WTC11 (cell line): ENCODE data around the gene FURIN. TPM values are rescaled to one million over a fixed set of nuclear protein-coding genes. Genes with fewer than 3 reads are reported as not detected.

ENCODE experiments used
- ATAC-seq: fragments of 200-7000 bp; cut with Tn5 transposase; 2 replicates; pipeline ENCODE4 v1.10.0; 2021; ENCODE audit warnings: mild to moderate bottlenecking, moderate library complexity
- CTCF ChIA-PET: fragments of 300-600 bp; sonication (Branson Sonifier 250); formaldehyde crosslinking; loops from one replicate; lab custom pipeline; 2021; ENCODE audit warnings: antibody characterized with exemption; lab: Charles Lee
- POLR2A ChIA-PET: fragments of 350-600 bp; sonication (Branson Sonifier 250); formaldehyde crosslinking; loops from one replicate; lab custom pipeline; 2021; ENCODE audit warnings: antibody characterized with exemption; lab: Charles Lee
- DNase-seq: peaks from one replicate; pipeline ENCODE4 v3.0.0; 2021; ENCODE audit warnings: low spot score
- H3K27ac Mint-ChIP-seq: 2 replicates; pipeline ENCODE4 v1.8.0; 2021; ENCODE audit warnings: mixed read lengths
- H3K27me3 Mint-ChIP-seq: 2 replicates; pipeline ENCODE4 v1.8.0; 2021; ENCODE audit warnings: low read depth, mild to moderate bottlenecking, moderate library complexity, mixed read lengths
- H3K36me3 Mint-ChIP-seq: 2 replicates; pipeline ENCODE4 v1.8.0; 2021; ENCODE audit warnings: mixed read lengths
- H3K4me1 Mint-ChIP-seq: 2 replicates; pipeline ENCODE4 v1.8.0; 2022; ENCODE audit warnings: mixed read lengths
- H3K4me3 Mint-ChIP-seq: 2 replicates; pipeline ENCODE4 v1.8.0; 2021; ENCODE audit warnings: mild to moderate bottlenecking, moderate library complexity, mixed read lengths
- H3K9me3 Mint-ChIP-seq: 2 replicates; pipeline ENCODE4 v1.8.0; 2021; ENCODE audit warnings: mixed read lengths
- CBFB ChIP-seq: sonication (generic); formaldehyde crosslinking; IDR thresholded peaks from 2 replicates; pipeline ENCODE4 v1.8.1; 2022; ENCODE audit warnings: mild to moderate bottlenecking, low read depth, missing genetic modification reagents
- CREB1 ChIP-seq: sonication (generic); formaldehyde crosslinking; IDR thresholded peaks from 2 replicates; pipeline ENCODE4 v1.8.0; 2023; ENCODE audit warnings: mild to moderate bottlenecking, missing genetic modification reagents
- GTF2I ChIP-seq: fragments of 250-450 bp; sonication (Bioruptor Pico); conservative IDR thresholded peaks from 2 replicates; pipeline ENCODE4 v1.4.0; 2021; ENCODE audit warnings: mild to moderate bottlenecking
- MYBL2 ChIP-seq: sonication (generic); formaldehyde crosslinking; IDR thresholded peaks from 2 replicates; pipeline ENCODE4 v1.8.1; 2023; ENCODE audit warnings: mild to moderate bottlenecking, moderate library complexity, missing genetic modification reagents
- NFATC4 ChIP-seq: fragments of 250-450 bp; sonication (Bioruptor Pico); IDR thresholded peaks from 2 replicates; pipeline ENCODE4 v1.9.0; 2021; ENCODE audit warnings: mild to moderate bottlenecking
- NFE2L1 ChIP-seq: sonication (generic); formaldehyde crosslinking; IDR thresholded peaks from 2 replicates; pipeline ENCODE4 v1.8.1; 2023; ENCODE audit warnings: missing genetic modification reagents
- SMAD3 ChIP-seq: sonication (generic); formaldehyde crosslinking; IDR thresholded peaks from 2 replicates; pipeline ENCODE4 v1.8.0; 2022; ENCODE audit warnings: missing genetic modification reagents, mild to moderate bottlenecking, borderline replicate concordance
- TP53 ChIP-seq: sonication (generic); formaldehyde crosslinking; IDR thresholded peaks from 2 replicates; pipeline ENCODE4 v1.8.1; 2023; ENCODE audit warnings: mild to moderate bottlenecking, missing genetic modification reagents
- ZNF219 ChIP-seq: sonication (generic); formaldehyde crosslinking; IDR thresholded peaks from 2 replicates; pipeline ENCODE4 v1.8.0; 2023; ENCODE audit warnings: missing genetic modification reagents, mild to moderate bottlenecking, borderline replicate concordance
- ZNF317 ChIP-seq: sonication (generic); formaldehyde crosslinking; IDR thresholded peaks from 2 replicates; pipeline ENCODE4 v1.8.1; 2023; ENCODE audit warnings: low read depth, mild to moderate bottlenecking, moderate library complexity, missing genetic modification reagents, borderline replicate concordance
- ZNF416 ChIP-seq: fragments of 250-450 bp; sonication (Bioruptor Pico); IDR thresholded peaks from 2 replicates; pipeline ENCODE4 v1.9.0; 2021; ENCODE audit warnings: mild to moderate bottlenecking, inconsistent platforms
- ZNF423 ChIP-seq: fragments of 250-450 bp; sonication (Bioruptor Pico); IDR thresholded peaks from 2 replicates; pipeline ENCODE4 v2.1.2; 2022; ENCODE audit warnings: mild to moderate bottlenecking, moderate library complexity
- total RNA-seq: library from RNA; stranded (reverse); gene quantifications from 3 replicates; pipeline ENCODE4 v1.2.3, GENCODE V29; 2021
- TF ChIP-seq, protein P1 (sequence below): sonication (generic); formaldehyde crosslinking; IDR thresholded peaks from 2 replicates; pipeline ENCODE4 v1.8.1; 2022; ENCODE audit warnings: missing genetic modification reagents, borderline replicate concordance
- TF ChIP-seq, protein P2 (sequence below): sonication (generic); formaldehyde crosslinking; IDR thresholded peaks from 2 replicates; pipeline ENCODE4 v1.8.0; 2023; ENCODE audit warnings: missing genetic modification reagents
- TF ChIP-seq, protein P3 (sequence below): sonication (generic); formaldehyde crosslinking; IDR thresholded peaks from 2 replicates; pipeline ENCODE4 v1.8.0; 2023; ENCODE audit warnings: mild to moderate bottlenecking, missing genetic modification reagents
- TF ChIP-seq, protein P4 (sequence below): sonication (generic); formaldehyde crosslinking; IDR thresholded peaks from 2 replicates; pipeline ENCODE4 v1.8.1; 2022; ENCODE audit warnings: low read depth, missing genetic modification reagents, borderline replicate concordance
- TF ChIP-seq, protein P5 (sequence below): fragments of 250-450 bp; sonication (Bioruptor Pico); IDR thresholded peaks from 2 replicates; pipeline ENCODE4 v1.9.0; 2021; ENCODE audit warnings: mild to moderate bottlenecking, borderline replicate concordance

The FURIN gene
- total RNA-seq, 1 experiment from 2014 or later: 46.3 TPM

DNA sequence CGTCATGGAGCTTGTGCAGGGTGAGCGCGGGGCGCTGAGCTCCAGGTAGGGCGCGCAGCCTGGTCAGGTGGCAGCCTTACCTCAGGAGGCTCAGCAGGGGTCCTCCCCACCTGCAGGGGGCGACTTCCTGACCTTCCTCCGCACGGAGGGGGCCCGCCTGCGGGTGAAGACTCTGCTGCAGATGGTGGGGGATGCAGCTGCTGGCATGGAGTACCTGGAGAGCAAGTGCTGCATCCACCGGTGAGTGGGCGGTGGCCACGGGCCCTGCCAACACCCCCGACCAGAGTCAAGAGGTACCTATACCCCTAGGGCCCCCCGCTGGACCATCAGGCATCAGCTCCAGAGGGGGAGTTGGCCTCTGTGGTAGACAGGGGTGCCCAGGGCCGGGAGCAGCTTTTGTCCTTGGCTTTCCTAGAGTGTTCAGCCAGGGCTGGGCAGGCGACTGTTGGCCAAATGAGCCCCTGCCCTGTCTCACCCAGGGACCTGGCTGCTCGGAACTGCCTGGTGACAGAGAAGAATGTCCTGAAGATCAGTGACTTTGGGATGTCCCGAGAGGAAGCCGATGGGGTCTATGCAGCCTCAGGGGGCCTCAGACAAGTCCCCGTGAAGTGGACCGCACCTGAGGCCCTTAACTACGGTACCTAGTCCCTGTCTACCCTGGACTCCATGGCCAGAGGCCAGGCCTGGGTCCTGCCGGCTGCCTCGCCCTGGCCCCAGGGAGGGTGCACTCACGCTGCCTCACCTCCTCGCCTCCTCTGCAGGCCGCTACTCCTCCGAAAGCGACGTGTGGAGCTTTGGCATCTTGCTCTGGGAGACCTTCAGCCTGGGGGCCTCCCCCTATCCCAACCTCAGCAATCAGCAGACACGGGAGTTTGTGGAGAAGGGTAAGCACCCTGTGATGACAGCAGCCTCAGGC is 25.0 kb downstream of the FURIN start:
- ChIA-PET CTCF (interaction anchor here (1.0 to 5.5 kb wide), 4 partner anchors 9 to 251 kb away, joined by 3 to 63 read pairs (median 5); partner anchors contain the start of genes HDDC3 and UNC45A), POLR2A (no interaction called here)
- Mint-ChIP-seq H3K27me3 (no peaks in the 10 kb centered on the region), H3K36me3 (no peaks in the 10 kb centered on the region), H3K4me1 (no peaks in the 10 kb centered on the region), H3K27ac (no peak overlapping the region), H3K4me3 (no peak overlapping the region), H3K9me3 (no peaks in the 10 kb centered on the region)
- ATAC-seq: no peak
- TF ChIP-seq ZNF423 (CRISPR knock-in tag): peak; percentile 63
- TF ChIP-seq, protein P1, sequence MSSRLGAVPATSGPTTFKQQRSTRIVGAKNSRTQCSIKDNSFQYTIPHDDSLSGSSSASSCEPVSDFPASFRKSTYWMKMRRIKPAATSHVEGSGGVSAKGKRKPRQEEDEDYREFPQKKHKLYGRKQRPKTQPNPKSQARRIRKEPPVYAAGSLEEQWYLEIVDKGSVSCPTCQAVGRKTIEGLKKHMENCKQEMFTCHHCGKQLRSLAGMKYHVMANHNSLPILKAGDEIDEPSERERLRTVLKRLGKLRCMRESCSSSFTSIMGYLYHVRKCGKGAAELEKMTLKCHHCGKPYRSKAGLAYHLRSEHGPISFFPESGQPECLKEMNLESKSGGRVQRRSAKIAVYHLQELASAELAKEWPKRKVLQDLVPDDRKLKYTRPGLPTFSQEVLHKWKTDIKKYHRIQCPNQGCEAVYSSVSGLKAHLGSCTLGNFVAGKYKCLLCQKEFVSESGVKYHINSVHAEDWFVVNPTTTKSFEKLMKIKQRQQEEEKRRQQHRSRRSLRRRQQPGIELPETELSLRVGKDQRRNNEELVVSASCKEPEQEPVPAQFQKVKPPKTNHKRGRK (CRISPR knock-in tag): no peak
- no peak for DNase-seq

DNA sequence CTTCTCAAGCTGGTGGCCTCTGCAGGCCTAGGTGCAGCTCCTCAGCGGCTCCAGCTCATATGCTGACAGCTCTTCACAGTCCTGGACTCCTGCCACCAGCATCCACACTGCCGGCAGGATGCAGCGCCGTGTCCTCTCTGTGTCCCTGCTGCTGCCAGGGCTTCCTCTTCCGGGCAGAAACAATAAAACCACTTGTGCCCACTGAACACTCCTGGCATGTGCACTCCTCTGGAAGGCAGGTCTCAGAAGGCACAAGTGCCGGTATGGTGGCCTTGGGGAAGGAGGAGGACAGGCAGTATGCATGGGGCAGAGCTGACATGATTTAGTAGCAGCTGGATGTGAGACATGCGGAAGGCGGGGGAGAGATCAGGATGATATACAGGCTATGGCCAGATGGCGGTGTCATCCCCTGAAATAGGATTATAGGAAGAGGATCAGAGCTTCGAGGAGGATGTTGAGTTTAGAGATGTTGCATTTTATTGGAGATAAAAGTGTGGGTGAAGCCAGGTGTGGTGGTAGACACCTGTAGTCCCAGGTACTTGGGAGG is 27.3 kb downstream of the FURIN start:
- POLR2A ChIA-PET: interaction anchor here (1.1 kb wide), 1 partner anchor 36 kb away, joined by 3 read pairs; no protein-coding TSS in a partner anchor
- ATAC-seq: peak; percentile 69

More for the DNA sequence above, 27.3 kb downstream of the FURIN start:
- Mint-ChIP-seq H3K27me3 (0 out of 2 replicates have a peak, but pooled peaks cover 3% of the 10 kb centered on the region), H3K9me3 (no peaks in the 10 kb centered on the region), H3K27ac (no peak overlapping the region), H3K4me3 (no peak overlapping the region), H3K4me1 (no peaks in the 10 kb centered on the region), H3K36me3 (no peaks in the 10 kb centered on the region)
- no peak for TF ChIP-seq CREB1
- TF ChIP-seq TP53: no peak
- TF ChIP-seq, protein P2, sequence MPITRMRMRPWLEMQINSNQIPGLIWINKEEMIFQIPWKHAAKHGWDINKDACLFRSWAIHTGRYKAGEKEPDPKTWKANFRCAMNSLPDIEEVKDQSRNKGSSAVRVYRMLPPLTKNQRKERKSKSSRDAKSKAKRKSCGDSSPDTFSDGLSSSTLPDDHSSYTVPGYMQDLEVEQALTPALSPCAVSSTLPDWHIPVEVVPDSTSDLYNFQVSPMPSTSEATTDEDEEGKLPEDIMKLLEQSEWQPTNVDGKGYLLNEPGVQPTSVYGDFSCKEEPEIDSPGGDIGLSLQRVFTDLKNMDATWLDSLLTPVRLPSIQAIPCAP (CRISPR knock-in tag): no peak
- no peak for TF ChIP-seq MYBL2 (CRISPR knock-in tag)
- TF ChIP-seq NFE2L1 (CRISPR knock-in tag): no peak
- TF ChIP-seq, protein P3, sequence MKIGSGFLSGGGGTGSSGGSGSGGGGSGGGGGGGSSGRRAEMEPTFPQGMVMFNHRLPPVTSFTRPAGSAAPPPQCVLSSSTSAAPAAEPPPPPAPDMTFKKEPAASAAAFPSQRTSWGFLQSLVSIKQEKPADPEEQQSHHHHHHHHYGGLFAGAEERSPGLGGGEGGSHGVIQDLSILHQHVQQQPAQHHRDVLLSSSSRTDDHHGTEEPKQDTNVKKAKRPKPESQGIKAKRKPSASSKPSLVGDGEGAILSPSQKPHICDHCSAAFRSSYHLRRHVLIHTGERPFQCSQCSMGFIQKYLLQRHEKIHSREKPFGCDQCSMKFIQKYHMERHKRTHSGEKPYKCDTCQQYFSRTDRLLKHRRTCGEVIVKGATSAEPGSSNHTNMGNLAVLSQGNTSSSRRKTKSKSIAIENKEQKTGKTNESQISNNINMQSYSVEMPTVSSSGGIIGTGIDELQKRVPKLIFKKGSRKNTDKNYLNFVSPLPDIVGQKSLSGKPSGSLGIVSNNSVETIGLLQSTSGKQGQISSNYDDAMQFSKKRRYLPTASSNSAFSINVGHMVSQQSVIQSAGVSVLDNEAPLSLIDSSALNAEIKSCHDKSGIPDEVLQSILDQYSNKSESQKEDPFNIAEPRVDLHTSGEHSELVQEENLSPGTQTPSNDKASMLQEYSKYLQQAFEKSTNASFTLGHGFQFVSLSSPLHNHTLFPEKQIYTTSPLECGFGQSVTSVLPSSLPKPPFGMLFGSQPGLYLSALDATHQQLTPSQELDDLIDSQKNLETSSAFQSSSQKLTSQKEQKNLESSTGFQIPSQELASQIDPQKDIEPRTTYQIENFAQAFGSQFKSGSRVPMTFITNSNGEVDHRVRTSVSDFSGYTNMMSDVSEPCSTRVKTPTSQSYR (CRISPR knock-in tag): no peak
- no peak for TF ChIP-seq NFATC4
- TF ChIP-seq GTF2I: no peak
- TF ChIP-seq, protein P4, sequence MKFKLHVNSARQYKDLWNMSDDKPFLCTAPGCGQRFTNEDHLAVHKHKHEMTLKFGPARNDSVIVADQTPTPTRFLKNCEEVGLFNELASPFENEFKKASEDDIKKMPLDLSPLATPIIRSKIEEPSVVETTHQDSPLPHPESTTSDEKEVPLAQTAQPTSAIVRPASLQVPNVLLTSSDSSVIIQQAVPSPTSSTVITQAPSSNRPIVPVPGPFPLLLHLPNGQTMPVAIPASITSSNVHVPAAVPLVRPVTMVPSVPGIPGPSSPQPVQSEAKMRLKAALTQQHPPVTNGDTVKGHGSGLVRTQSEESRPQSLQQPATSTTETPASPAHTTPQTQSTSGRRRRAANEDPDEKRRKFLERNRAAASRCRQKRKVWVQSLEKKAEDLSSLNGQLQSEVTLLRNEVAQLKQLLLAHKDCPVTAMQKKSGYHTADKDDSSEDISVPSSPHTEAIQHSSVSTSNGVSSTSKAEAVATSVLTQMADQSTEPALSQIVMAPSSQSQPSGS (CRISPR knock-in tag): no peak
- TF ChIP-seq, protein P1 (CRISPR knock-in tag): no peak
- no peak for TF ChIP-seq ZNF317 (CRISPR knock-in tag)
- TF ChIP-seq, protein P5, sequence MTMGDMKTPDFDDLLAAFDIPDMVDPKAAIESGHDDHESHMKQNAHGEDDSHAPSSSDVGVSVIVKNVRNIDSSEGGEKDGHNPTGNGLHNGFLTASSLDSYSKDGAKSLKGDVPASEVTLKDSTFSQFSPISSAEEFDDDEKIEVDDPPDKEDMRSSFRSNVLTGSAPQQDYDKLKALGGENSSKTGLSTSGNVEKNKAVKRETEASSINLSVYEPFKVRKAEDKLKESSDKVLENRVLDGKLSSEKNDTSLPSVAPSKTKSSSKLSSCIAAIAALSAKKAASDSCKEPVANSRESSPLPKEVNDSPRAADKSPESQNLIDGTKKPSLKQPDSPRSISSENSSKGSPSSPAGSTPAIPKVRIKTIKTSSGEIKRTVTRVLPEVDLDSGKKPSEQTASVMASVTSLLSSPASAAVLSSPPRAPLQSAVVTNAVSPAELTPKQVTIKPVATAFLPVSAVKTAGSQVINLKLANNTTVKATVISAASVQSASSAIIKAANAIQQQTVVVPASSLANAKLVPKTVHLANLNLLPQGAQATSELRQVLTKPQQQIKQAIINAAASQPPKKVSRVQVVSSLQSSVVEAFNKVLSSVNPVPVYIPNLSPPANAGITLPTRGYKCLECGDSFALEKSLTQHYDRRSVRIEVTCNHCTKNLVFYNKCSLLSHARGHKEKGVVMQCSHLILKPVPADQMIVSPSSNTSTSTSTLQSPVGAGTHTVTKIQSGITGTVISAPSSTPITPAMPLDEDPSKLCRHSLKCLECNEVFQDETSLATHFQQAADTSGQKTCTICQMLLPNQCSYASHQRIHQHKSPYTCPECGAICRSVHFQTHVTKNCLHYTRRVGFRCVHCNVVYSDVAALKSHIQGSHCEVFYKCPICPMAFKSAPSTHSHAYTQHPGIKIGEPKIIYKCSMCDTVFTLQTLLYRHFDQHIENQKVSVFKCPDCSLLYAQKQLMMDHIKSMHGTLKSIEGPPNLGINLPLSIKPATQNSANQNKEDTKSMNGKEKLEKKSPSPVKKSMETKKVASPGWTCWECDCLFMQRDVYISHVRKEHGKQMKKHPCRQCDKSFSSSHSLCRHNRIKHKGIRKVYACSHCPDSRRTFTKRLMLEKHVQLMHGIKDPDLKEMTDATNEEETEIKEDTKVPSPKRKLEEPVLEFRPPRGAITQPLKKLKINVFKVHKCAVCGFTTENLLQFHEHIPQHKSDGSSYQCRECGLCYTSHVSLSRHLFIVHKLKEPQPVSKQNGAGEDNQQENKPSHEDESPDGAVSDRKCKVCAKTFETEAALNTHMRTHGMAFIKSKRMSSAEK (CRISPR knock-in tag): no peak
- no peak for TF ChIP-seq SMAD3 (CRISPR knock-in tag)
- TF ChIP-seq ZNF219 (CRISPR knock-in tag): no peak
- no peak for TF ChIP-seq CBFB
- TF ChIP-seq ZNF416 (CRISPR knock-in tag): no peak
- CTCF ChIA-PET: interaction anchor here (0.6 to 5.5 kb wide), 13 partner anchors 8 to 253 kb away, joined by 3 to 63 read pairs (median 4); partner anchors contain the start of genes HDDC3, MAN2A2, RCCD1 and UNC45A
- no peak for DNase-seq
